H1 (cell line): ENCODE results near the gene IBSP. TPM values are rescaled to one million over a fixed set of nuclear protein-coding genes. Genes with fewer than 3 reads are reported as not detected.
A peak's percentile ranks its signal among the peaks of the same experiment; 100 is the strongest.

ENCODE experiments used
- CTCF ChIA-PET: fragments of 300-600 bp; sonication (Branson Sonifier 250); formaldehyde crosslinking; loops from one replicate; lab custom pipeline; 2021; ENCODE audit not compliant: partially characterized antibody; lab: Charles Lee
- POLR2A ChIA-PET: fragments of 300-600 bp; sonication (Branson Sonifier 250); formaldehyde crosslinking; loops from one replicate; lab custom pipeline; 2021; ENCODE audit warnings: inconsistent platforms; ENCODE audit not compliant: partially characterized antibody; lab: Charles Lee
- DNase-seq, 2 experiments: peaks; one replicate each; pipeline versions ENCODE4 v3.0.0 to v3.0.0-alpha.2; 2010 to 2022; ENCODE audit warnings: low spot score in 2 of 2, low read depth in 1 of 2, mixed read lengths in 1 of 2
- FAIRE-seq: peaks from 2 replicates; lab custom pipeline; 2011; peaks lifted over from hg19 to GRCh38; lab: Jason Lieb, UNC
- H2AFZ ChIP-seq: 2 replicates; pipeline ENCODE4 v1.8.1; 2012; ENCODE audit warnings: low read length, inconsistent platforms
- H2AK5ac ChIP-seq: 2 replicates; pipeline ENCODE4 v1.6.1; 2013; ENCODE audit warnings: low read depth, low read length
- H2BK120ac ChIP-seq: replicated peaks from 2 replicates; pipeline ENCODE3; 2013; ENCODE audit warnings: low read depth, low read length, inconsistent platforms
- H2BK12ac ChIP-seq: 2 replicates; pipeline ENCODE4 v1.6.1; 2013; ENCODE audit warnings: low read depth, low read length
- H2BK15ac ChIP-seq: 2 replicates; pipeline ENCODE4 v1.6.1; 2013; ENCODE audit warnings: low read length
- H2BK20ac ChIP-seq: 2 replicates; pipeline ENCODE4 v1.6.1; 2013; ENCODE audit warnings: low read length
- H2BK5ac ChIP-seq: 2 replicates; pipeline ENCODE4 v1.6.1; 2013; ENCODE audit warnings: low read depth, low read length
- H3K14ac ChIP-seq: 2 replicates; pipeline ENCODE4 v1.6.1; 2013; ENCODE audit warnings: inconsistent platforms; ENCODE audit not compliant: insufficient read length
- H3K18ac ChIP-seq: 2 replicates; pipeline ENCODE4 v1.6.1; 2013; ENCODE audit warnings: low read length; ENCODE audit errors: extremely low read depth
- H3K23ac ChIP-seq: 2 replicates; pipeline ENCODE4 v1.6.1; 2013; ENCODE audit warnings: inconsistent platforms; ENCODE audit not compliant: insufficient read length
- H3K23me2 ChIP-seq: 2 replicates; pipeline ENCODE4 v1.6.1; 2013; ENCODE audit warnings: low read depth, low read length
- H3K27ac ChIP-seq: 2 replicates; pipeline ENCODE4 v1.6.1; 2011; ENCODE audit warnings: low read depth, low read length, inconsistent platforms
- H3K27me3 ChIP-seq, 4 experiments: replicated peaks in 1 of 4; 1 replicate in 1 of 4; 2 replicates in 3 of 4; pipeline versions ENCODE4 v1.6.1 to v1.8.1; 2011 to 2013; ENCODE audit warnings: low read length in 3 of 4, mild to moderate bottlenecking in 3 of 4, inconsistent platforms in 2 of 4, mixed read lengths in 2 of 4, moderate library complexity in 1 of 4; ENCODE audit not compliant: control insufficient read depth in 3 of 4, insufficient read depth in 3 of 4; ENCODE audit errors: extremely low read depth in 1 of 4
- H3K36me3 ChIP-seq, 4 experiments: 2 replicates each; pipeline versions ENCODE4 v1.6.1 to v1.8.1; 2011 to 2013; ENCODE audit warnings: mild to moderate bottlenecking in 4 of 4, low read length in 3 of 4, moderate library complexity in 2 of 4, control low read depth in 1 of 4, inconsistent platforms in 1 of 4; ENCODE audit not compliant: insufficient read depth in 4 of 4, control insufficient read depth in 2 of 4
- H3K4ac ChIP-seq: replicated peaks from 2 replicates; pipeline ENCODE3; 2013; ENCODE audit warnings: low read length, low read depth, mixed read lengths, inconsistent platforms; ENCODE audit not compliant: insufficient read length
- H3K4me1 ChIP-seq, 4 experiments: replicated peaks in 1 of 4; 1 replicate in 1 of 4; 2 replicates in 3 of 4; pipeline versions ENCODE4 v1.6.1 to v1.8.1; 2011 to 2013; ENCODE audit warnings: low read length in 3 of 4, inconsistent platforms in 2 of 4, mixed read lengths in 1 of 4; ENCODE audit not compliant: insufficient read depth in 4 of 4, control insufficient read depth in 3 of 4
- H3K4me2 ChIP-seq, 2 experiments: 2 replicates each; pipeline versions ENCODE4 v1.6.1 to v1.8.1; 2011 to 2013; ENCODE audit warnings: low read depth in 2 of 2, low read length in 2 of 2, control low read depth in 1 of 2, inconsistent platforms in 1 of 2, mild to moderate bottlenecking in 1 of 2; ENCODE audit not compliant: insufficient read depth in 1 of 2
- H3K4me3 ChIP-seq, 4 experiments: fragments of 200-600, 300-600 bp in 1 of 4; sonication (generic), shearing (Covaris generic), sonication (Bioruptor Twin) in 1 of 4; 2 replicates each; pipeline versions ENCODE4 v1.5.1 to v1.8.1; 2011 to 2016; ENCODE audit warnings: low read length in 4 of 4, low read depth in 3 of 4, control low read depth in 2 of 4, inconsistent platforms in 2 of 4, mild to moderate bottlenecking in 2 of 4, mixed read lengths in 1 of 4, moderate library complexity in 1 of 4; ENCODE audit not compliant: insufficient read depth in 2 of 4; ENCODE audit errors: extremely low read depth in 1 of 4
- H3K56ac ChIP-seq: replicated peaks from 2 replicates; pipeline ENCODE3; 2013; ENCODE audit warnings: low read depth, mild to moderate bottlenecking, mixed read lengths, low read length, inconsistent platforms; ENCODE audit not compliant: insufficient read length
- H3K79me1 ChIP-seq: 2 replicates; pipeline ENCODE4 v1.6.1; 2013; ENCODE audit warnings: low read depth, low read length, control low read depth
- H3K79me2 ChIP-seq, 2 experiments: 2 replicates each; pipeline versions ENCODE4 v1.6.1 to v1.8.1; 2012 to 2013; ENCODE audit warnings: low read length in 2 of 2, mild to moderate bottlenecking in 2 of 2, inconsistent platforms in 1 of 2; ENCODE audit not compliant: insufficient read depth in 2 of 2, control insufficient read depth in 1 of 2
- H3K9ac ChIP-seq, 4 experiments: replicated peaks in 1 of 4; 1 replicate in 1 of 4; 2 replicates in 3 of 4; pipeline versions ENCODE4 v1.6.1 to v1.8.1; 2011 to 2013; ENCODE audit warnings: low read depth in 3 of 4, low read length in 3 of 4, control low read depth in 2 of 4, mild to moderate bottlenecking in 2 of 4, moderate library complexity in 2 of 4, inconsistent platforms in 1 of 4; ENCODE audit errors: extremely low read depth in 1 of 4
- H3K9me3 ChIP-seq, 2 experiments: 2 replicates each; pipeline versions ENCODE4 v1.6.1 to v1.8.1; 2012 to 2013; ENCODE audit warnings: mild to moderate bottlenecking in 2 of 2, moderate library complexity in 2 of 2, control low read depth in 1 of 2, inconsistent platforms in 1 of 2, low read depth in 1 of 2, low read length in 1 of 2, mixed read lengths in 1 of 2; ENCODE audit not compliant: insufficient read depth in 2 of 2
- H4K20me1 ChIP-seq, 2 experiments: replicated peaks in 1 of 2; 2 replicates each; pipeline versions ENCODE3 to v1.8.1; 2011 to 2013; ENCODE audit warnings: inconsistent platforms in 2 of 2, low read length in 2 of 2, mild to moderate bottlenecking in 1 of 2; ENCODE audit not compliant: insufficient read depth in 2 of 2, control insufficient read depth in 1 of 2
- H4K5ac ChIP-seq: 2 replicates; pipeline ENCODE4 v1.6.1; 2013; ENCODE audit warnings: low read length, low read depth, mixed read lengths, inconsistent platforms; ENCODE audit not compliant: insufficient read length
- H4K8ac ChIP-seq: 2 replicates; pipeline ENCODE4 v1.8.0; 2013; ENCODE audit warnings: mild to moderate bottlenecking, moderate library complexity, low read length, inconsistent platforms; ENCODE audit not compliant: insufficient read depth; ENCODE audit errors: extremely low read depth
- H4K91ac ChIP-seq: replicated peaks from 2 replicates; pipeline ENCODE3; 2013; ENCODE audit warnings: low read length, mixed read lengths, inconsistent platforms; ENCODE audit not compliant: insufficient read length
- JUND ChIP-seq: IDR thresholded peaks from 2 replicates; pipeline ENCODE4 v1.6.1; 2011; ENCODE audit warnings: mild to moderate bottlenecking, improper control_type of control experiment, low read length
- PHF8 ChIP-seq: fragments of 200-600 bp; sonication (generic); conservative IDR thresholded peaks from 2 replicates; pipeline ENCODE4 v1.7.1; 2012; ENCODE audit warnings: low read depth, mild to moderate bottlenecking, inconsistent platforms, low read length, moderate library complexity
- RFX5 ChIP-seq: IDR thresholded peaks from 2 replicates; pipeline ENCODE4 v1.6.1; 2011; ENCODE audit warnings: low read depth, low read length, improper control_type of control experiment, borderline replicate concordance
- WGBS, 2 experiments: shearing (Covaris generic) in 1 of 2; methylation state at CpG; one replicate each; pipeline versions ENCODE4 v1.1.6 to v1.1.7; 2013 to 2015; ENCODE audit warnings: low lambda C conversion rate in 2 of 2, mixed read lengths in 2 of 2, inconsistent platforms in 1 of 2, low coverage in 1 of 2, missing lambda C conversion rate in 1 of 2; ENCODE audit not compliant: insufficient replicate concordance in 2 of 2, insufficient coverage in 1 of 2, insufficient read length in 1 of 2; ENCODE audit errors: extremely low coverage in 1 of 2, missing lambda C conversion rate in 1 of 2; 5-methylcytosine and 5-hydroxymethylcytosine counted together
- polyA plus RNA-seq, 7 experiments: library from polyadenylated mRNA; depleted of rRNA in 3 of 7; stranded (reverse) in 5 of 7; unstranded in 2 of 7; fragments of >200 nt in 5 of 7; fragments of 200-250 nt in 2 of 7; gene quantifications; 1 replicate in 5 of 7; 2 replicates in 1 of 7; 4 replicates in 1 of 7; pipeline versions ENCODE4 v1.2.1 to v1.2.3, GENCODE V29; 2011 to 2013; ENCODE audit warnings: missing spikeins in 2 of 7, mixed read lengths in 2 of 7
- total RNA-seq: library from RNA; stranded (reverse); fragmentation: NEBNext Ultra II Directional; extraction: Animal tissue kit (Norgen Biotek cat#: 25700); gene quantifications from 2 replicates; pipeline ENCODE4 v1.2.1, GENCODE V29; 2021
- TF ChIP-seq, protein P1 (sequence below): IDR thresholded peaks from 2 replicates; pipeline ENCODE4 v1.6.1; 2011; ENCODE audit warnings: low read length, improper control_type of control experiment
- TF ChIP-seq, protein P2 (sequence below): IDR thresholded peaks from 2 replicates; pipeline ENCODE4 v1.6.1; 2012; ENCODE audit warnings: inconsistent platforms

IBSP gene
- total and polyA plus RNA-seq, 2 of the 8 experiments (the other 6 are each of a cell fraction or from before 2014, with no cell fraction given), result not detected

DNA sequence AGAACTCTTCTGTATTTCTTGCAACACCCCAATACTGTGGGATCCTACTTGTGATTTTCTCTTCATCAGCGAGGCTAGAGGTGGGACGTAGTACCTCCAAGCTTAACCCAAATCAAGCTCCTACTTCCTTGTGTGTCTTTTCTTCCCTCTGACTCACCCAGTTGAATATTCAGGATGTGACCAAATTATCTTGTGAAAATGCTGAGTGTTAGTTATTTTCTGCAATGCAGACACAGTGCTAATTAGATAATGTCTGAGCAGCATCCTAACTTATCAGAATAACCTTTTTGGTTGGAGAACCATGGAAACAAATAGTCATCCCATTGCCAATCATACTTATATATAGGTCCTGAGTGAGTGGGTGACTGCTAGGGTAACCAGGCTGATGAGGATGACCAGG, 35.8 kb downstream of the IBSP start:
- TF ChIP-seq, protein P1, sequence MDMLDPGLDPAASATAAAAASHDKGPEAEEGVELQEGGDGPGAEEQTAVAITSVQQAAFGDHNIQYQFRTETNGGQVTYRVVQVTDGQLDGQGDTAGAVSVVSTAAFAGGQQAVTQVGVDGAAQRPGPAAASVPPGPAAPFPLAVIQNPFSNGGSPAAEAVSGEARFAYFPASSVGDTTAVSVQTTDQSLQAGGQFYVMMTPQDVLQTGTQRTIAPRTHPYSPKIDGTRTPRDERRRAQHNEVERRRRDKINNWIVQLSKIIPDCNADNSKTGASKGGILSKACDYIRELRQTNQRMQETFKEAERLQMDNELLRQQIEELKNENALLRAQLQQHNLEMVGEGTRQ, result no peak
- no peak for TF ChIP-seq RFX5
- TF ChIP-seq PHF8, result no peak
- TF ChIP-seq JUND, result no peak
- TF ChIP-seq, protein P2, sequence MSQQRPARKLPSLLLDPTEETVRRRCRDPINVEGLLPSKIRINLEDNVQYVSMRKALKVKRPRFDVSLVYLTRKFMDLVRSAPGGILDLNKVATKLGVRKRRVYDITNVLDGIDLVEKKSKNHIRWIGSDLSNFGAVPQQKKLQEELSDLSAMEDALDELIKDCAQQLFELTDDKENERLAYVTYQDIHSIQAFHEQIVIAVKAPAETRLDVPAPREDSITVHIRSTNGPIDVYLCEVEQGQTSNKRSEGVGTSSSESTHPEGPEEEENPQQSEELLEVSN, result no peak
- Histone ChIP-seq H2AK5ac (0 out of 2 replicates have a peak overlapping the region, but pooled peaks have one; percentile 0), H2BK20ac (no peak overlapping the region), H4K20me1 (no peaks in the 10 kb centered on the region), H3K4me1 (peaks cover 0 to 10% (median 4%) of the 10 kb centered on the region in 4 experiments; a peak in 5 of 7 replicates), H2BK5ac (0 out of 2 replicates have a peak overlapping the region, but pooled peaks have one; percentile 3), H4K5ac (no peak overlapping the region), H2BK15ac (no peak overlapping the region), H4K91ac (no peak overlapping the region), H3K23me2 (no peaks in the 10 kb centered on the region), H3K23ac (no peak overlapping the region), H3K36me3 (no peaks in the 10 kb centered on the region), H3K79me2 (no peaks in the 10 kb centered on the region), H3K18ac (no peak overlapping the region), H3K4me3 (no peak overlapping the region), H3K79me1 (no peaks in the 10 kb centered on the region), H4K8ac (no peak overlapping the region), H3K4ac (no peak overlapping the region), H2BK12ac (no peak overlapping the region), H3K9ac (no peak overlapping the region), H3K4me2 (no peak overlapping the region), H3K27me3 (no peaks in the 10 kb centered on the region), H3K14ac (no peak overlapping the region), H3K9me3 (no peaks in the 10 kb centered on the region), H2AFZ (peak overlapping the region; percentile 43; the same call in 1 of the 2 replicates), H3K27ac (no peak overlapping the region), H3K56ac (no peak overlapping the region), H2BK120ac (no peak overlapping the region)
- ChIA-PET POLR2A (interaction anchor here (1.1 kb wide), 1 partner anchor 155 kb away, joined by 3 read pairs; no protein-coding TSS in a partner anchor), CTCF (interaction anchor here (0.8 to 7.0 kb wide), 8 partner anchors 8 to 157 kb away, joined by 3 to 109 read pairs (median 4); no protein-coding TSS in a partner anchor)
- WGBS, 2 experiments, result 71% methylated on average over 2 of the region's 2 CpGs; no CpG with 5 or more reads in 1 of the 2 experiments
- DNase-seq (no peak), FAIRE-seq (no peak)
